HG02973 (cell line): ENCODE measurements around the gene LPCAT2.

Experiments
- ATAC-seq: cut with Tn5 transposase; IDR thresholded peaks from one replicate; pipeline ENCODE4 v1.9.1; 2021; ENCODE audit warnings: moderate library complexity; ENCODE audit not compliant: unreplicated experiment

The LPCAT2 gene

GRCh38 chr16:55502801-55503366 is 6.0 kb upstream of the LPCAT2 start:
- ATAC-seq = no peak

DNA sequence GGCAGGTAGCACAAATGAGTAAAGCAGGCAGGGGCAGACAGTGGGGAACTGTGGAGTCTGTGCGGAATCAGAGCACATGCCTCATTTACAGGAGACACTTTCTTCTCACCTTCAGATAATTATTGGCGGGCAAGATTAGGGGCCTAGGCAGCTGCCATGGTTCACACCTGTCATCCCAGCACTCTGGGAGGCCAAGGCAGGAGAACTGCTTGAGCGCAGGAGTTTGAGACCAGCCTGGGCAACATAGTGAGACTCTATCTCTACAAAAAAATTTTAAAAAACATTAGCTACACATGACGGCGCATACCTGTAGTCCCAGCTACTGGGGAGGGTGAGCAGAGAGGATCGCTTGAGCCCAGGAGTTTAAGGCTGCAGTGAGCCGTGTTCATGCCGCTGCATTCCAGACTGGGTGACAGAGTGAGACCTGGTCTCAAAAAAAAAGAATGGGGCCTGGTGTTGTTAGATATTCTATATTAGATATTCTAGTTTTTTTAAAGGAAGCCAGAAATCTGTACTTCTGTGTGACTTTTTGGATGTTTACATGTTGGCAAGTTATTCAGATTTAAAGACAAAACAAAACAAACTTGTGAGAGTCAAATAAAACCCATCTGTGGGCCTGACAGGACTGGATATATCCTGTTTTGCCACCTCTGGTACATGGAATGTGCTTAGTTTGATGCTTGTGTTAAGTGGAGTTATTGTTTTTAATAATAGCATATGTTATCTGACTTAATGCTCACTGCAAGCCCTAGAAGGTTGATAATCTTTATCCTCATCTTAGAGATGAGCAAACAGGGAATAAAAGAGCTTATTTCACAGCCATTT is 4.9 kb upstream of the LPCAT2 start:
- ATAC-seq = no peak

GRCh38 chr16:55505333-55506015 is 3.4 kb upstream of the LPCAT2 start:
- no peak for ATAC-seq

DNA sequence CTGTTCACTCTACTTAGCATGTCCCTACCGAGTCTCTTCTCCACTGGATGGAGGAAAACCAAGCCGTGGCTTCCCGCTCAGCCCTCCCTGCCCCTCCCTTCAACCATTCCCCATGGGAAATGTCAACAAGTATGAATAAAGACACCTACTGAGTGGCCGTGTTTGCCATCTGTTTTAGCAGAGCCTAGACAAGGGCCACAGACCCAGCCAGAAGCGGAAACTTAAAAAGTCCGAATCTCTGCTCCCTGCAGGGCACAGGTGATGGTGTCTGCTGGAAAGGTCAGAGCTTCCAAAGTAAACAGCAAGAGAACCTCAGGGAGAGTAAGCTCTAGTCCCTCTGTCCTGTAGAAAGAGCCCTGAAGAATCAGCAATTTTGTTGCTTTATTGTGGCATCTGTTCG is 2.8 kb upstream of the LPCAT2 start:
- ATAC-seq = no peak

- no peak for ATAC-seq
Observed at GRCh38 chr16:55506708-55507107, 2.2 kb upstream of the LPCAT2 start.

- no peak for ATAC-seq
Observed at GRCh38 chr16:55508271-55508921, 476 bp upstream of the LPCAT2 start.

DNA sequence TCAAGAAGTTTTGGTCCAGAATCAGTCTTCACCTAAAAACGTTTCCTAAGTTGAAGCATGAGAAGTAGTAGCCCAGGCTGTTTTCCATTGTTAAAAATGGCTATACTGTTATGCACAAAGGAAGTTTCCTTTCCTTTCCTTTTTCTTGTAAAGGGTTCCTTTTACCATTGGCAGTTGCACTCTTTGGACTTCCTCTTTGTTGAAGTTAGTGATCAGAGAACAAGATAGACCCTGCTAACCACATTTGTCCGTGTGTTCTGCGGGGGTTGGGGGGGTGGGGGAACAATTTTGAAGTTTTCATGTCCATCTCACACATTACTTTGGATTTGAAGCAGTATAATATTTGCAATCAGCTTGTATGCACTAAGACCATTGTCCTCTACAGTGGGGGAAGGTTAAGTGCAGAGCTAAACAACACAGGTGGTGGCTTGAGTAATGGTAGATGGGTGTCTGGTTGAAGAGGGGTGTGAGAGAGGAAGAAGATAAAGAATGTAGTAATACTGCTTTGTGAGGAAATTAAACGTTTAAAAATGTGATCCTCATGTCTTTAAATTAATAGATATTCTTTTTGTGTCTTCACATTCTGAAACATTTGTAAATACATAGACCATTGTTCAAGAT is 1.4 kb downstream of the LPCAT2 start:
- no peak for ATAC-seq

DNA sequence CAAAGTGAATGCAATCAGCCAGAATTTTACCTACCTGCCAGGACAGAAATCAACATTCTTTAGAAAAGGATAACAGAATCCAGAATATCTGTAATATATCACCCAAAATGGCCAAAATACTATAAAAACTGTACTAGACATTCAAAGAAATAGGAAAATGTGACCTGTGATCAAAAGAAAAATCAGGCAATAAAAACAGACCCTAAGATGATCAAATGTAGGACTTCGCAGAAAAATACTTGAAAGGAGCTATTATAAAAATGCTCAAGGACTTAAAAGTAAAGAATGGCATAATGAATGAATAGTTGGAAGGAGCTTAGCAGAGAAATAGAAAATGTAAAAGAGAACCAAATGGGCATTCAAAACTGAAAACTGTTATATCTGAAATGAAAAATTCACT is 4.1 kb downstream of the LPCAT2 start:
- ATAC-seq = no peak

DNA sequence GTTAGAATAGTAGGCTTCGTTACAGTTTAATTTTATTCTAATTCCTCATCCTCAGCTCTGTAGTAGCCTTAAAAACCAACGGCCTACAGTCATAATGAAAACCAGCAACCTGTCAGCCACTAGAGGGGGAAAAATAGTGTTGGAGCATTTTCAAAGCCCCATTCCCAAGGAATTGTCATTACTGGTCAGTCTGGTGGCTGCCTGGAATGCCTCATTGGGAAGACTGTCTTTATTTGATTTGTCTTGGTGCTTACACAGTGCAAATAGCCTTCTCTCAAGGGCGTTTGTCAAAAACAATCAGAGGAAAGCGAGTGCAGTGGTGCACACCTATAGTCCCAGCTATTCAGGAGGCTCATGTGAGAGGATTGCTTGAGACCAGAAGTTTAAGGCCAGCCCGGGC is 4.7 kb downstream of the LPCAT2 start:
- no peak for ATAC-seq

GRCh38 chr16:55515111-55515510 is 6.2 kb downstream of the LPCAT2 start:
- no peak for ATAC-seq

GRCh38 chr16:55521792-55522191 is 12.9 kb downstream of the LPCAT2 start:
- no peak for ATAC-seq

- no peak for ATAC-seq
Observed at GRCh38 chr16:55526441-55526840, 17.6 kb downstream of the LPCAT2 start.

- no peak for ATAC-seq
Observed at GRCh38 chr16:55527885-55528284, 19.0 kb downstream of the LPCAT2 start.

DNA sequence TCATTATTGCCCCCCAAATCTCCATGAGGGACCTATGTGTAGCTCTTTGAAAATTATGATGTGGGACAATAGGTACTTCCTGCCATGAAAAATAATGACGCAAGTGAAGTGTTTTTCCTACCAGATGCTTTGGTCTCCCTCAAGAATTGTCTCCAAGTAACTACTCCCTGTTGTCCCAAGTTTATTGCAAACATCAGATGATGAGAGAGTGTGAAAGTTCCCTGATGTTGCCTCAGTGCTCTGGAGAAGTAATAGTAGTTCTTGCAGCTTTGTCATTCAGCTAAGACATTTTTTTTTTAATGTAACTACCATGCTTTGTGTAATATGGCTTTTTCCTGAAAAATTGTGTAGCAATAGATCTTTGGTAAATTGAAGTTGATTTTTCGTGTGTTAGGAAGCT is 20.1 kb downstream of the LPCAT2 start:
- no peak for ATAC-seq

GRCh38 chr16:55530316-55530856 is 21.5 kb downstream of the LPCAT2 start:
- no peak for ATAC-seq

GRCh38 chr16:55532227-55532626 is 23.4 kb downstream of the LPCAT2 start:
- no peak for ATAC-seq

DNA sequence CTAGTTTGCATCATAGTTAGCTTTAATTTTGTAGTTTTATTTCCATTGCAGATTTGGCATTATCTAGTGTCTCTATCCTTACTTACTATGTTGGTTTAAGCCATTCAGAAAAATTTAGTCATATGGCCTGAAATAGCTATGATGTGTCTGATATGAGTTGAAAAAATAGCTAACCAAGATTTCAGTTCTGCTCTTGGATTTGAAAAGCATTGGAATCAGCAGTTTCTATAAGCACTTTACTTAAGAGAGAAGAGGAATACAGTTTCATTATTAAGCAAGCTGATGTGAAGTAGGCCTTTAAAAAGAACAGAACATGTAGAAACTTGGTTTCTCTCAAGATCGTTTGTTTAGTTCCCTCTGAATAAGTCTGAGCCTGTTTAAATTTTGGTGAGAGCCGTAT is 25.9 kb downstream of the LPCAT2 start:
- no peak for ATAC-seq

DNA sequence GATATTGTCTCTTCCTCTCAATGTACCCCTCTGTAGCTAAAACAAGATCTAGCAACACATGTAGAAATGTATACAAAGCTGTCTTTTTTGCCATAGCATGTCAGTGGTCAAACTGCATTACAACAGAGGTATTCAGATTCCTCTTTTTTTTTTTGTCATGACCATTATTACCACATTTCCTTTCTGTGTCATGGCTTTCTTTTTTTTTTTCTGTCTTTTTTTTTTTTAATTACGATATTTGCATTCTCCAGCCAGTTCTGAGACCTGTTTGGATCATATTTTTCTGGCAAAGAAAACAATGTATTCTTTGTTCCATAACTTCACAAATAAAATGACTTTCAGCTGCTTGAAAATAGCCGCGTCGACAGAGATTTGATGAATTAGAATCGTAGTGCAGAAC is 30.2 kb downstream of the LPCAT2 start:
- ATAC-seq = no peak

GRCh38 chr16:55539488-55539887 is 30.6 kb downstream of the LPCAT2 start:
- no peak for ATAC-seq

- ATAC-seq = no peak
Observed at GRCh38 chr16:55540221-55540620, 31.3 kb downstream of the LPCAT2 start.
